Naive B cell (primary cell): ENCODE results near the gene MAP1LC3C. TPM values are rescaled to one million over a fixed set of nuclear protein-coding genes. Genes with fewer than 3 reads are reported as not detected.

Experiments used
- ATAC-seq, 2 donors: fragments of 150-1000 bp; cut with Tn5 transposase; 2 replicates each; pipeline ENCODE4 v1.10.0; 2021; ENCODE audit warnings: low read depth in 2 of 2, mild to moderate bottlenecking in 2 of 2, moderate library complexity in 2 of 2
- DNase-seq: peaks from one replicate; pipeline ENCODE4 v3.0.0; 2022
- H3K27ac Mint-ChIP-seq, 6 donors: one replicate each; pipeline ENCODE4 v1.8.0; 2020 to 2022; ENCODE audit warnings: mild to moderate bottlenecking in 6 of 6, mixed read lengths in 6 of 6, moderate library complexity in 5 of 6, inconsistent platforms in 2 of 6
- H3K27me3 Mint-ChIP-seq, 3 donors: one replicate each; pipeline ENCODE4 v1.8.0; 2021 to 2022; ENCODE audit warnings: mixed read lengths in 3 of 3, mild to moderate bottlenecking in 1 of 3
- H3K36me3 Mint-ChIP-seq, 2 donors: one replicate each; pipeline ENCODE4 v1.8.0; 2020 to 2022; ENCODE audit warnings: mixed read lengths in 2 of 2, inconsistent platforms in 1 of 2, mild to moderate bottlenecking in 1 of 2
- H3K4me1 Mint-ChIP-seq, 3 donors: one replicate each; pipeline ENCODE4 v1.8.0; 2020 to 2022; ENCODE audit warnings: mixed read lengths in 3 of 3, inconsistent platforms in 1 of 3, mild to moderate bottlenecking in 1 of 3, moderate library complexity in 1 of 3
- H3K4me3 Mint-ChIP-seq, 8 donors: one replicate each; pipeline ENCODE4 v1.8.0; 2020 to 2022; ENCODE audit warnings: mild to moderate bottlenecking in 8 of 8, mixed read lengths in 8 of 8, moderate library complexity in 8 of 8, inconsistent platforms in 2 of 8
- H3K9me3 Mint-ChIP-seq, 7 donors: one replicate each; pipeline ENCODE4 v1.8.0; 2020 to 2022; ENCODE audit warnings: mixed read lengths in 7 of 7, mild to moderate bottlenecking in 5 of 7, inconsistent platforms in 2 of 7, moderate library complexity in 1 of 7
- polyA plus RNA-seq, 6 donors: library from polyadenylated mRNA; unstranded; fragments of 300-500 nt; fragmentation: Illumina TruSeq; gene quantifications; one replicate each; pipeline ENCODE4 v1.2.3, GENCODE V29; 2021; ENCODE audit warnings: low read depth in 6 of 6

The MAP1LC3C gene
- polyA plus RNA-seq, result under 1 TPM in 1 of 6 donors, not detected in 5; 0.28 TPM

- Mint-ChIP-seq H3K9me3 (no peaks in the 10 kb centered on the region), H3K4me3 (peak within 1 kb of the TSS; percentile 63 to 91 (median 82)), H3K27ac (peak within 1 kb of the TSS in 2 of 6 donors; percentile 34 to 41), H3K4me1 (peaks cover 4 to 7% (median 7%) of the 10 kb centered on the region in 3 donors), H3K36me3 (no peaks in the 10 kb centered on the region), H3K27me3 (peaks cover 0 to 21% (median 10%) of the 10 kb centered on the region in 3 donors)
- DNase-seq (no peak), ATAC-seq (no peak)
Measured at GRCh38 chr1:241999026-241999425, at the start of gene MAP1LC3C. Gene MAP1LC3C, minus strand, starts transcription at chr1:241999098. Its CDS starts 90 bp downstream, at chr1:241999008.

- no peak overlapping the region for H3K27ac Mint-ChIP-seq
- H3K9me3 Mint-ChIP-seq, result peaks cover 0 to 18% (median 6%) of the 10 kb centered on the region in 7 donors
- no peak for ATAC-seq
- no peak for DNase-seq
- H3K27me3 Mint-ChIP-seq, result peaks cover 3 to 9% (median 8%) of the 10 kb centered on the region in 3 donors
- H3K4me1 Mint-ChIP-seq, result no peaks in the 10 kb centered on the region
- no peak overlapping the region for H3K4me3 Mint-ChIP-seq
- no peaks in the 10 kb centered on the region for H3K36me3 Mint-ChIP-seq
Measured at GRCh38 chr1:242043165-242043564, 44.3 kb upstream of the MAP1LC3C start.

GRCh38 chr1:242034392-242034791 is 35.5 kb upstream of the MAP1LC3C start:
- DNase-seq (no peak), ATAC-seq (no peak)
- Mint-ChIP-seq H3K4me1 (no peaks in the 10 kb centered on the region), H3K27ac (no peak overlapping the region), H3K9me3 (peaks cover 0 to 8% (median 2%) of the 10 kb centered on the region in 7 donors), H3K27me3 (peaks cover 23 to 35% (median 31%) of the 10 kb centered on the region in 3 donors), H3K36me3 (no peaks in the 10 kb centered on the region), H3K4me3 (no peak overlapping the region)

GRCh38 chr1:242033447-242033846 is 34.5 kb upstream of the MAP1LC3C start:
- no peaks in the 10 kb centered on the region for H3K36me3 Mint-ChIP-seq
- no peak overlapping the region for H3K4me3 Mint-ChIP-seq
- no peaks in the 10 kb centered on the region for H3K4me1 Mint-ChIP-seq
- H3K27me3 Mint-ChIP-seq, result peaks cover 20 to 28% (median 25%) of the 10 kb centered on the region in 3 donors
- no peak for ATAC-seq
- DNase-seq, result no peak
- peak overlapping the region in 1 of 6 donors; percentile 38 for H3K27ac Mint-ChIP-seq
- H3K9me3 Mint-ChIP-seq, result peaks cover 0 to 8% (median 2%) of the 10 kb centered on the region in 7 donors

- DNase-seq, result no peak
- no peaks in the 10 kb centered on the region for H3K36me3 Mint-ChIP-seq
- peaks cover 0 to 8% (median 2%) of the 10 kb centered on the region in 7 donors for H3K9me3 Mint-ChIP-seq
- no peak overlapping the region for H3K4me3 Mint-ChIP-seq
- H3K4me1 Mint-ChIP-seq, result peaks cover 0 to 2% (median 0%) of the 10 kb centered on the region in 3 donors
- H3K27ac Mint-ChIP-seq, result no peak overlapping the region
- no peak for ATAC-seq
- H3K27me3 Mint-ChIP-seq, result peaks cover 16 to 27% (median 20%) of the 10 kb centered on the region in 3 donors
Measured at GRCh38 chr1:242030071-242030470, 31.2 kb upstream of the MAP1LC3C start.

GRCh38 chr1:242025681-242026080 is 26.8 kb upstream of the MAP1LC3C start:
- Mint-ChIP-seq H3K36me3 (no peaks in the 10 kb centered on the region), H3K27me3 (peaks cover 5 to 10% (median 8%) of the 10 kb centered on the region in 3 donors), H3K4me3 (no peak overlapping the region), H3K9me3 (peaks cover 0 to 5% (median 3%) of the 10 kb centered on the region in 7 donors), H3K4me1 (peaks cover 8 to 20% (median 18%) of the 10 kb centered on the region in 3 donors), H3K27ac (peak overlapping the region in 1 of 6 donors; percentile 4)
- ATAC-seq, result no peak
- no peak for DNase-seq

- Mint-ChIP-seq H3K9me3 (peaks cover 0 to 5% (median 0%) of the 10 kb centered on the region in 7 donors), H3K27ac (peak overlapping the region in 3 of 6 donors; percentile 7 to 90 (median 59)), H3K27me3 (no peaks in the 10 kb centered on the region), H3K4me3 (peak overlapping the region in 5 of 8 donors; percentile 9 to 57 (median 19)), H3K36me3 (no peaks in the 10 kb centered on the region), H3K4me1 (peaks cover 8 to 20% (median 18%) of the 10 kb centered on the region in 3 donors)
- DNase-seq (peak; percentile 3), ATAC-seq (peak; percentile 65 to 72)
Measured at GRCh38 chr1:242023805-242024204, 24.9 kb upstream of the MAP1LC3C start.

GRCh38 chr1:242019018-242019417 is 20.1 kb upstream of the MAP1LC3C start:
- Mint-ChIP-seq H3K27ac (no peak overlapping the region), H3K4me3 (no peak overlapping the region), H3K36me3 (no peaks in the 10 kb centered on the region), H3K4me1 (peaks cover 5 to 10% (median 10%) of the 10 kb centered on the region in 3 donors), H3K27me3 (no peaks in the 10 kb centered on the region), H3K9me3 (peaks cover 0 to 5% (median 0%) of the 10 kb centered on the region in 7 donors)
- DNase-seq, result no peak
- ATAC-seq, result no peak

GRCh38 chr1:242017580-242018233 is 18.8 kb upstream of the MAP1LC3C start:
- Mint-ChIP-seq H3K27me3 (no peaks in the 10 kb centered on the region), H3K9me3 (no peaks in the 10 kb centered on the region), H3K36me3 (no peaks in the 10 kb centered on the region), H3K4me1 (no peaks in the 10 kb centered on the region), H3K27ac (peak overlapping the region in 1 of 6 donors; percentile 33), H3K4me3 (no peak overlapping the region)
- DNase-seq (peak; percentile 23), ATAC-seq (peak in 1 of 2 donors; percentile 60)

GRCh38 chr1:242016479-242016878 is 17.6 kb upstream of the MAP1LC3C start:
- Mint-ChIP-seq H3K27me3 (no peaks in the 10 kb centered on the region), H3K4me1 (no peaks in the 10 kb centered on the region), H3K4me3 (no peak overlapping the region), H3K36me3 (no peaks in the 10 kb centered on the region), H3K9me3 (no peaks in the 10 kb centered on the region), H3K27ac (no peak overlapping the region)
- ATAC-seq (no peak), DNase-seq (no peak)

GRCh38 chr1:242011894-242012660 is 13.2 kb upstream of the MAP1LC3C start:
- Mint-ChIP-seq H3K27ac (no peak overlapping the region), H3K36me3 (no peaks in the 10 kb centered on the region), H3K4me3 (no peak overlapping the region), H3K27me3 (peaks cover 7 to 20% (median 11%) of the 10 kb centered on the region in 3 donors), H3K9me3 (no peaks in the 10 kb centered on the region), H3K4me1 (no peaks in the 10 kb centered on the region)
- ATAC-seq (no peak), DNase-seq (no peak)

- no peaks in the 10 kb centered on the region for H3K9me3 Mint-ChIP-seq
- ATAC-seq (no peak), DNase-seq (no peak)
- no peak overlapping the region for H3K27ac Mint-ChIP-seq
- no peak overlapping the region for H3K4me3 Mint-ChIP-seq
- H3K27me3 Mint-ChIP-seq, result peaks cover 10 to 20% (median 11%) of the 10 kb centered on the region in 3 donors
- H3K4me1 Mint-ChIP-seq, result no peaks in the 10 kb centered on the region
- H3K36me3 Mint-ChIP-seq, result no peaks in the 10 kb centered on the region
Measured at GRCh38 chr1:242008826-242009495, 10.1 kb upstream of the MAP1LC3C start.

- Mint-ChIP-seq H3K27ac (no peak overlapping the region), H3K27me3 (peaks cover 14 to 20% (median 16%) of the 10 kb centered on the region in 3 donors), H3K36me3 (no peaks in the 10 kb centered on the region), H3K4me1 (no peaks in the 10 kb centered on the region), H3K9me3 (no peaks in the 10 kb centered on the region), H3K4me3 (no peak overlapping the region)
- ATAC-seq (no peak), DNase-seq (no peak)
Measured at GRCh38 chr1:242006976-242007375, 8.1 kb upstream of the MAP1LC3C start.
